Right forelimb (tissue), 1 donor: ENCODE measurements around the gene CD79A.

ENCODE experiments used
- DNase-seq: peaks from one replicate; pipeline ENCODE4 v3.0.0-alpha.2; 2018

Gene CD79A

DNA sequence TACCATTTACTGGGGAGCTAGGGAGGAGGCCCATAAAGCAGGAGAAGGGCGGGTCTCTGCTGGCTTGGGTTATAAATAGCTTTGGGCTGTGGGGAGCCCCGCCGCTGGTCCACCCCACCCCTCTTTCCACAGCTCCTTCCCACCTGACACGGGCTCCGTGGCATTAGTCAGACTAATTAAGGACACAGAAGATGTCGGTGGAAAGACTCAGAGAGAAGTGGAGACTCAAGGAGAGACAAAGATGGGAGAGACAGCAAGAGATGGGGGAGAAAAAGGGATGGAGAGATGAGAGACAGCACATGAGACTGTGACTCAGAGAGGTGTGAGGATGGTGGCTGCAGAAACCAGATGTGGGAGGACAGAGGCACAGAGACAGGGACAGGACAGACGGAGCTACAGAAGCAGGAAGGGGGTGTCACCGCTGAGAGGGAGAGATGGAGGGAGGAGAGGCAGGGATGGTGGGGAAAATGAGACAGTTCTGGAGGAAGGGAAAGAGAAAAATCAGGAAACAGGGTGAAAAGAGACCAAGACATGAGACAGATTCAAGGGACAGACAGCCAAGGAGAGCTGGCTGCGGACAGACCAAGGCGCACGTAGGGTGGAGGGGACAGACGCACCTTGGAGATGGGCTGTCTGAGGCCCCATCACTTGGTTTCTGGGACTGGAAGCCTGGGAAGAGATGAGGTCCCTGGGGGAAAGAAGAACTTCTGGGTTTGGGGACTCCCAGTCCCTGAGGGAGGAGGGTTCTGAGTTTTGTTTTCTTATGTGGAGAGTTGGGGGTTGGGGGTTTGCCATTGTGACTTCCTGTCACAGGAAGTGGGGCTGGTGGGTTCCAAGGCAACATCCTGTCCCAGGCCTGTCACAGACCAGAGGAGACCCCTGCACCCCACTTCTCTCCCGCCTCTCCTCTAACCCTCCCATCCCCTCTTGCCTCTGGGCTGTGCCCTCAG lies 10.0 kb downstream of the CD79A start:
- DNase-seq = no peak

DNA sequence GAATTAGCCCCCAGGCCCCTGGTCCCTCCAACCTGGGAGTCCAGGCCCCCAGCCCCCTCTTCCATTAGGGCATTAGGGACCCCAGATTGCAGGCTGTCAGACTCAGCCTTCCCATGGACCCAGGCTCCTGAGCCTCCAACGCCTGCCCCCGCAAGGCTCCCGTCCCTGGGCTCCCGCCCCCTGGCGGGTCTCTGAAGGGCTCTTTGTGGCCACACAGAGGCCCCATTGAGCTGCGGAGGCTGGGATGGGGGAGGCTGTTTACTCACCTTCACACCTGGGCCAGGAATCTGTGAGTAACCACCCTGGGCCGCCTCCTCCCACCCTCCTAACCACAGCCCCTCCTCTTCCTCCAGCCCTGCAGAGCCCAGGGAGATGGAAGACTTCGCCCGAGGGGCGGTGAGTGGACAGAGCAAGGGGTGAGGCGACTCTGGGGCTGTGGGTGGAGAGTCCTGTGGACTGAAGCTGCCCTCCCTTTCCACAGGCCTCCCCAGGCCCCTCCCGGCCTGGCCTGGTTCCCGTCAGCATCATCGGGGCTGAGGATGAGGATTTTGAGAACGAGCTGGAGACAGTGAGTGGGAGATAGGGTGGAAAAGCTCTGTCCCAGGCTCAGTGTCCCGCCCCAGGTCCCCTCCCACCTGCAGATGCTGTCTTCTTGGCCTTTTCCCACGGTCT lies 10.8 kb downstream of the CD79A start:
- peak; percentile 69 for DNase-seq

DNA sequence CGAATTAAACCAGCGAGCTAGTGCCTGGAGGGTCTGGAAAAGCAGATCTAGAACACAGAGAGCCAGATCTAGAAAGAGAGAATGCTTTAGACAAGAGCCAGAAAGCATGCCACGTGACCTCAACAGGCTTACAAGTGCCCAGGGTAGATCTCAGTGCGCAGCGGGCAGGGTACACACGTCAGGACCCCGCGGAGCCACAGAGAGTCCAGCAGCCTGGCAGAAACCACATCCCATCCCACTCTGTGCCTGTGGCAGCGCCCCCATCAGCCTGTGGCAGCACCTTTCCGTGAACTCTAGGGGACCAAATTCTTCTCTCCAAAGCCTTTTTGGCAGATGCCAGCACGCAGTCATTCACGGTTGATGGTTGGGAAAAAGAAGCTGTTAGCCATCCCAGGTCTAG lies 11.8 kb downstream of the CD79A start:
- no peak for DNase-seq

DNA sequence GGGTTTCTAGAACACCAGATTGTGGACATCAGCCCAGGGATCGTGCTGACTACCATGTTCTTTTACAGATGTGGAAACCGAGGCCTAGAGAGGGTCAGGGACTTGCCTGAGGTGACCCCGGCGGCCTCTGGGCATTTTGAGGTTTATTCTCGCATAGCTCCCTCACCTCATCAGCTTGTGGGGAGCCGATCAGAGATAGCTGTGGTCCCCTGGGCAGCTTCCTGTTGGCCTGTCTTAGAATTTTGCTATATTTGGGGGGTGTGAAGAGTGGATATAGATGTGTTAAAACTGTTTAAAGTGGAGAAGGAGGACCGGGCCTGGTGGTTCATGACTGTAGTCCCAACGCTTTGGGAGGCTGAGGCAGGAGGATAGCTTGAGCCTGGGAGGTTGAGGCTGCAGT lies 12.8 kb downstream of the CD79A start:
- no peak for DNase-seq

DNA sequence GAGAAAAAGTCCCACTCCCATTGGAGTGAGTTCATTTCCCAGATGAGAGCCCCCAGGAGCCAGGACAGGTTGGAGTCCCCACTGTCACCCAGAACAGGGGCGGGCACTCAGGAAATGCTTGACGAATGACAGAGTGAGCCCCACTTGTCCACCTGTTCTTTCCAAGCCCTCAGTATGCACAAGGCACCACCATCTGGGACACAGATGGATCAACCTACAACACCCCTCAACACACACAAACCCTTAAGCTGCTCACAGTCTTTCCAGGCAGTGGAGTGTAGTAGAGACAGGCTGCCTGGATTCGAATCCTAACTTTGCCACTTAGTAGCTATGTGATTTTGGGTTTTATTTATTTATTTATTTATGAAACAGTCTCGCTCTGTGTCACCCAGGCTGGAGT lies 13.9 kb downstream of the CD79A start:
- DNase-seq = no peak

DNA sequence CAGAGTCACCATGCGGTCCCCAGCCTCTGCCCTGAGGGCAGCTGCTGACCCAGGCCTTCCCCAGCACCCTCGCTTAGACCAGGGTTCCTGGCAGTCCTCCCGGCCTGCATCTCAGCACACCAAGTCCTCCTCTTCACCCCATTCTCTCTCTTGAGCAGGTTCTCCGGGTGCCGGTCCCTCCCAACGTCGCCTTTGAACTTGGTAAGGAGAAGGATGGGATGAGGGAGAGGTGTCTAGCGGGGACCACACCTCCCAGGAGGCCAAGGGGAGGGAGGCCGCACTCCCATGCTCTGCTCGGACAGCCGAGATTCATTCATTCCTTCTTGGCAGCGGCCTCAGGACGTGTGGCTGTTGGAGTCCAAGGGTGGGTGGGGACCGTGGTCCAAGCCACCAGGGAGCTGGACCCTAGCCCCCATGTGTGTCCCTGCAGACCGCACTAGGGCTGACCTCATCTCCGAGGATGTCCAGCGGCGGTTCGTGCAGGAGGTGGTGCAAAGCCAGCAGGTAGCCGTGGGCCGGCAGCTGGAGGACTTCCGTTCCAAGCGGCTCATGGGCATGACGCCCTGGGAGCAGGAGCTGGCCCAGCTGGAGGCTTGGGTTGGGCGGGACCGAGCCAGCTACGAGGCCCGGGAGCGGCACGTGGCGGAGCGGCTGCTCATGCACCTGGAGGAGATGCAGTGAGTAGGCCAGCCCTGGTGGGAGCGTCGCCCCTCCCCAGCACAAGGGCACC lies 15.3 kb downstream of the CD79A start:
- no peak for DNase-seq

DNA sequence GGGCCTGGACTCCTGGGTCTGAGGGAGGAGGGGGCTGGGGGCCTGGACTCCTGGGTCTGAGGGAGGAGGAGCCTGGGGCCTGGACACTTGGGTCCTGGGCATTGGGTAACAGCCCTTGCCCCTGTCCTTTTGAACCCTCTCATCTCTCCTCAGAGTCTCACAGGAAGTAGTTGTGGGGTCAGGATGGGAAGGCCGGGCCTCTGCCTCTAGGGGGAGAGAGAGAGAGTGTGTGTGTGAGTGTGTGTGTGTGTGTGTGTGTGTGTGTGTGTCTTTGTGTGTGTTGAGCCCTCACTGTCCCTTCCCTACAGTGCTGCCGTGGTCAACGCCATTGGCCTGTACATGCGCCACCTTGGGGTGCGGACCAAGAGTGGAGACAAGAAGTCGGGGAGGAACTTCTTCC lies 16.8 kb downstream of the CD79A start:
- no peak for DNase-seq

DNA sequence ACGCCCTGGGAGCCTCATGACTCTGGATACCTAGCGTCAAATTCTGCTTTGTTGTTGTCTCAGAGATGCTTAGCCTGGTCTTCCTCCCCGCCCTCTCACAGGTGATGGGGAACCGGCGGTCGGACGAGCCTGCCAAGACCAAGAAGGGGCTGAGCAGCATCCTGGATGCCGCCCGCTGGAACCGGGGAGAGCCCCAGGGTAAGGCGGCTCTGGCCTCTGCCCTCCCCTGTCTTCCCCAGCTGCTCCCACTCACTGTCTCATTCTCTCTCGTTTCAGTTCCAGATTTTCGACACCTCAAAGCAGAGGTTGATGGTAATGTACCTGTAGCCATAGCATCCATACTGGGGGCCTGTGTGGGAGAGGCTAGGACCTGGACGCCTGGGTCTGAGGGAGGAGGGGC lies 17.3 kb downstream of the CD79A start:
- DNase-seq = no peak

DNA sequence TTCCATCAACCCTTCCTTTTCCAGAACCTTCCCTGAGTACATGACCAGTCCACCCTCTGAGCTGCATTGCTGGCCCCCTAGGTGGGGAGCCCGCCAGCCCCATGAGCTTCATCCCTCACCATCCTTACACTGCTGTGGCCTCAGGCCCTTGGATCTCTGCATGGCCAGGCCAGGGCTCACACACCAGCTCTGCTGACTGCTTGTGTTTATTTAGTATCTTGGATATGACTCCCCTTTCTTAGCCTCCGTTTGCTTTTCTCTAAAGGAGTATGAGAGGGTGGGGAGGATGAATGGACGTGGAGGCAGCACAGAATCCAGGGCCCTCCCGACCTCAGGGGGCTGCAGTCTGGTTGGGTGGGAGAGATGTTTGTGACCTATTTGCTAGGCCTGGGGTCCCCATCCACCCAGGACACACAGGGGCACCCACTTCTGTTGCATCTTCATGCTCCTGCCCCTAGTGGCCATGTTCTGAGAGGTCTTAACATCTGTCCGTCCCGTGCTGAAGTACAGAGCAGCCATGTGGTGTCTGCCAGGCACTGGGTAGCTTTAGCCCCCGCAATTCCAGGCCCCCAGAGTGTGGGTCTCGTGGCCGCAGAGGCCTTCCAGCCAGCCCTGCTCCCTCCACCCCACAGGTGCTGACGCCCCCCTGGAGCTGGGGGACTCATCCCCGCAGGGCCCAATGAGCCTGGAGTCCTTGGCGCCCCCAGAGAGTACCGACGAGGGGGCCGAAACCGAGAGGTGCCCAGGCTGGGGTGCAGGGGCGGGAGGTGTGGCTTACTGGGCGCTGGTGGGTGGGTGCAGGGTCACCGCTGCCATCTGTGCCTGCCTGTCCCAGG lies 18.9 kb downstream of the CD79A start:
- no peak for DNase-seq

DNA sequence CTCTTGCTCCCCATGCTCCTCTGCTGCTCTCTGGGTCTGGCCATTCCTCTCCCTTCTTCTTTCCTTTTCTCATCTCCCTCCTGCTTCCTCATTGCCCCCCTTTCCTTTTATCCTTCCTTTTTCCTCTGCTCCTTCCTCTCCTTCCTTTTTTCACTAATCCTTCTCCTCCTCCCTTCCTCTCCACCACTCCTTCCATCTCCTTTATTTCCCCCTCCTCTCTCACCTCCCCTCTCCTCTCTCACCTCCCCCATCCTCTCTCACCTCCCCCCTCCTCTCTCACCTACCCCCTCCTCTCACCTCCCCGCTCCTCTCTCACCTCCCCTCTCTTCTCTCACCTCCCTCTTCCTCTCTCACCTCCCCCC lies 19.5 kb downstream of the CD79A start:
- DNase-seq = no peak

DNA sequence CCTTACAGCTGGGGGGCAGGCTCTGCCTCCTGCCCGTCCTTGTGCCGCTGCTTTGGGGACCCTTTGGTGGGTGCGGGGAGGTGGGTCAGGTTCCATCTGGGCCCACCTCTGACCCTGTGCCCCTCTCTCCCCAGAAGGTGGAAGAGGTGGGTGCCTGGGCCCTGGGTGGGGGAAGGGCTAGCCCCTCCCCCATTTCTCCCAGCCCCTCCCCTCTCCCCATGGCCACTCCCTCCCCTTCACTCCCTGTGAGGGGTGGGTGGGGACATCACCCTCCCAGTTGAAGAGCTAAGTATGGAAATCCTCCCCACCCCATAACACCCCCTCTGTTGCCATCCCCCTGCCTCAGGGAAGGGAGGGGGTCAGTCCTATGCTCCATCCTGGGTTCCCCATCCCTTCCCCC lies 20.1 kb downstream of the CD79A start:
- DNase-seq = no peak

DNA sequence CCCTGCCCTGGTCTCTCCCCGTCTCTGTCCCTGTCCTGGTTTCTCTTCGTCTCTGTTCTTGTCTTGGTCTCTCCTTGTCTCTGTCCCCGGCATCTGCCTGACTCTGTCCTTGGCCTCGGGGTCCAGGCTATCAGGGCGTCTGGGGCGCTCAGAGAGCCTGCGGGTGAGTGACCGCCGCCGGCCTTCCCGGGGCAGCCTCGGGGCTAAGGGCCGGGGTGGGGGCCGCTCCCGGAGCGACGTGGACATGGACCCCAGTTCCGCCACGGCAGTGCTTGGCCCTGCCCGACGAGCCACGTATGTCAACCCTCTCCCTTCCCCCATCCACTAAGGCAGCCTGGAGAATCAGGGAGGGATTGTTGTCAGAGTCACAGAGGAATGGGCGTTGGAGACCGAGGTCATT lies 20.7 kb downstream of the CD79A start:
- no peak for DNase-seq

DNA sequence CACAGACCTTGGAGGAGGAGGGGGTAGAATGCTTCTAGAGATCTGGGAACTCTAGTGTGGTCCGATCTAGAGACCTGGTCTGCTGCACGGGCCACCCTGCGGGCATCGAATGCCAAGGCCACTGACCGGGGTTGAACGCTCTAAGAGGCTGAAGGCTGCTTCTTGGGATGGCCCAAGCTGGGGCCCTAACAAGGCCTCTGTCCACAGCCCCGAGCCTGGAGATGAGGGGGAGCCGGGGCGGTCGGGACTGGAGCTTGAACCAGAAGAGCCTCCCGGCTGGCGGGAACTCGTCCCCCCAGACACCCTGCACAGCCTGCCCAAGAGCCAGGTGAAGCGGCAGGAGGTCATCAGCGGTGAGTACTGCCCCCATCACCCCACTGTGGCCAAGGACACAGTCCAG lies 21.2 kb downstream of the CD79A start:
- DNase-seq = no peak

DNA sequence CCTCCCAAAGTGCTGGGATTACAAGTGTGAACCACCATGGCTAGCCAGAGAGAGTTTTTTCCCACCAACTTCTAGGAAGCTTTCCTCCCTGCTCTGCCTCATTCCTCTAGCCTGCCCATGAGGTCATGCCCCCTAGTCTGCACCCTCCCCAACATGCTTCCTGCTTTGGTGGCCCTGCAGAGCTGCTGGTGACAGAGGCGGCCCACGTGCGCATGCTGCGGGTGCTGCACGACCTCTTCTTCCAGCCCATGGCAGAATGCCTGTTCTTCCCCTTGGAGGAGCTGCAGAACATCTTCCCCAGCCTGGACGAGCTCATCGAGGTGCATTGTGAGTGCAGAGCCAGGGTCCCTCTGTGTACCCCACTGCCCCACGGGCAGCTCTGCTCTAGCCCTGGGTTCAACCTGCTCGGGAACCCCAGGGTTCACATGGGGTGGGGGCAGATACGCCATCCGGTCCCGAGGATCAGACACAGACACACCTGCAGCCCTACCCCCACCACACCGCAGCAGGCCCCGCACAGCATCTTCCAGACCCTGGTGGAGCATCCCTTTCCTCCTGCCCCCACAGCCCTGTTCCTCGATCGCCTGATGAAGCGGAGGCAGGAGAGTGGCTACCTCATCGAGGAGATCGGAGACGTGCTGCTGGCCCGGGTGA lies 24.8 kb downstream of the CD79A start:
- no peak for DNase-seq

DNA sequence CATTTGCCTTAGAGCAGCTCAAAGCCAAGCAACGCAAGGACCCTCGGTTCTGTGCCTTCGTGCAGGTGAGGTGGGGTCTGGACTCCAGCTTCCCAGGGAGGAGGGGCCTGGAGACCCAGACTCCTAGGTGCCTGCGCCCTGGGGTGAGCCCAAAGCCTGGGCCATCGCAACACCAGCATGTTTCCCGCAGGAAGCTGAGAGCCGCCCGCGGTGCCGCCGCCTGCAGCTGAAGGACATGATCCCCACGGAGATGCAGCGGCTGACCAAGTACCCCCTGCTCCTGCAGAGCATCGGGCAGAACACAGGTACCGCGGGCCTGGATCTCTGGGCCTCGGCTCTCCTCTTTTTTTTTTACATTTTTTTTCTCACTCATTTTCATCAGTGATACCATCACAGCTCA lies 25.5 kb downstream of the CD79A start:
- no peak for DNase-seq

DNA sequence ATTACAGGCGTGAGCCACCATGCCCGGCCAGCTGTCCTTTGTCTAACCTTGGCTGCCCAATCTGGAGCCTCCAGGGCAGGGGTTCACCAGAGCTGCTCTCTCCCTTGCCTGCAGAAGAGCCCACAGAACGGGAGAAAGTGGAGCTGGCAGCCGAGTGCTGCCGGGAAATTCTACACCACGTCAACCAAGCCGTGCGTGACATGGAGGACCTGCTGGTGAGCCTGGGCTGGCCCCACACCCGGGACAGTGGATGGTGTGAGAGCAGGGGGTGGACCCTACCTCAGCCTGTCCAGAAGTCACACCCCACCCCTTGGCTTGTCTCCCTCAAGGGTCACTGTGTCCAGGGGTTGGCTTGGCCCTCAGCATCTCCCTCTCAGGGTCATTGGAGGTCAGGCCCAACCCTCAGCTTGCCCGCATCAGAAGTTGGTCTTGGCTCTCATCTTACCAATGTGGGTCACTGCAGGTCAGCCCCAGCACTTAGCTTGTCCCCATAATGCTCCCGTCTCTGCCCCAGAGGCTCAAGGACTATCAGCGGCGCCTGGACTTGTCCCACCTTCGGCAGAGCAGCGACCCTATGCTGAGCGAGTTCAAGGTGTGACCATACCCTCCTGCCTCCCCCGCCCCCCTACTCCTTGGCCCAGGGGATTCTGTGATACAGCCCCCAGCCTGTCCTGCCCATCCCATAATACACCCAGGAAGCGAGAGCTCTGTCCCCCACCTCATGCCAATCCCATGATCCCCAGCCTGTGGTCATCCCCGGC lies 26.3 kb downstream of the CD79A start:
- DNase-seq = no peak

DNA sequence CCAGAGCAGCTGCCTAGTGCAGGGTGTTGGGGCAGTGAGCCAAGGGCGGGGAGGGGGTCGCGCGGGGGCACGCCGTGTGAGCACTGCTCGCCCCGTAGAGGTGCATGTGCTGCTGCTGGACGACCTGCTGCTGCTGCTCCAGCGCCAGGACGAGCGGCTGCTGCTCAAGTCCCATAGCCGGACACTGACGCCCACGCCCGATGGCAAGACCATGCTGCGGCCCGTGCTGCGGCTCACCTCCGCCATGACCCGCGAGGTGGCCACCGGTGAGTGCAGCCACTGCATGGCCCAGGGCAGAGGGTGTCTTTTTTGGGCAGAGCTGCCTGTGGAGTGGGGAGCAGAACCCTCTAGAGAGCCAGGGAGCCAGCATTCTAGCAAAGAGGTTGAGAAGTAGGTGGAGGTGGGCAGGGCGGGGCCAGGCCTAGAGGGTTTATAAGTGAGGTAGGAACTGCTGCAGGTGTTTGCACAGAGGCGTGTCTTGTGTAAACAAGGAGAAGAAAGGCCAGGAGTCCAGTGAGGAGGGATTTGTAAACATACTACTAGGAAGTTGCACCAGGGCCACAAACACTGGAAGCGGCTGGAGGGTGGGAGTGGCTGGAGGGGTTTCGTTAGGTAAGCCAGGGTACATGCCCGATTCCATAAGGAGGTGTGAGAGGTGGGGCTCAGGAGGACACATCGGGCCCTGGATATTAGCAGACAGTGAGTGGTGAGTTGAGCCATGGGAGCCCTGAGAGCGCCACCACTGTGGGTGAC lies 27.2 kb downstream of the CD79A start:
- no peak for DNase-seq

DNA sequence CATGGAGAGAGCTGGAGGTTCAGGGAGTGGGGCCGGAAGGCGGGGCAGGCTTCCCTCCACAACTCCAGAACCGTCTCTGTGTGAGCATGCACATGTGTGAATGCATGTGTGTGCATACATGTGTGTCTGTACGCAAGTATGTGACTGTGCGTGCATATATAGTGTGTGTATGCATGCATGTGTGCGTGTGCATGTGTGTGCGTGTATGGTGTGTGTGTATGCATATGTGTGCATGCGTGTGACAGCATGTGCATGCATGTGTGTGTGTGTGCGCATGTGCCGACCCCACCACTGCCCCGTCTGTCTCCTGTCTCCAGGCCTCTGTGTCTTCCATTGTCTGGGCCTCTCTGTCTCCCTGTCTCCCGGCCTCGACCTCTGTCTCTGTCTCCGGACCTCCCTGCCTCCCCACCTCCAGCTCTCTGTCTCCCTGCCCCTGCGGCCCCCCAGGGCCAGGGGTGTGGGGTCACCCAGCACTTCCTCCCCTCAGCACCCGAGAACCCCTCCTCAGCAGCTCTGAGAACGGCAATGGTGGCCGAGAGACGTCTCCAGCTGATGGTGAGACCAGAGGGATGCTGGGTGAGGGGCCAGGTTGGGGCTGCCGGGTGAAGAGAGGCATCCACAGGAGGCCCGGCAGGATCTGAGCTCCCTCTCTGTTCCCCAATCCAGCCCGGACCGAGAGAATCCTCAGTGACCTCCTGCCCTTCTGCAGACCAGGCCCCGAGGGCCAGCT lies 28.4 kb downstream of the CD79A start:
- no peak for DNase-seq

DNA sequence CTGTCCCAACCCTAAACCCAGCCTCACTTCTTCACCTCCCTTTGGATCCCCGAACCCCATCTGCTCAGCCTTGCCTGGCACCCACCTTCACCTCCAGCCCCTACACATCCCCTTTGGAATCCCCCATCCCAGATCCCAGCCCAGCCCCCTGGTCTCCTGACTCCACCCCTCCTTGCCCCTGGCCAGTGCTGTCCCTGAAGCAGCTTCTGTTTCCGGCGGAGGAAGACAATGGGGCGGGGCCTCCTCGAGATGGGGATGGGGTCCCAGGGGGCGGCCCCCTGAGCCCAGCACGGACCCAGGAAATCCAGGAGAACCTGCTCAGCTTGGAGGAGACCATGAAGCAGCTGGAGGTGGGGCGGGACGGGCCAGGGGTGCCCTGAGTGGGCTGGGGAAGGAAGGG lies 29.2 kb downstream of the CD79A start:
- DNase-seq = no peak
